HG03342 (cell line): Measurements from ENCODE around the gene TM7SF3.

ENCODE experiments used
- ATAC-seq: cut with Tn5 transposase; IDR thresholded peaks from one replicate; pipeline ENCODE4 v1.9.1; 2021; ENCODE audit warnings: mild to moderate bottlenecking, moderate library complexity; ENCODE audit not compliant: unreplicated experiment

Gene TM7SF3

DNA sequence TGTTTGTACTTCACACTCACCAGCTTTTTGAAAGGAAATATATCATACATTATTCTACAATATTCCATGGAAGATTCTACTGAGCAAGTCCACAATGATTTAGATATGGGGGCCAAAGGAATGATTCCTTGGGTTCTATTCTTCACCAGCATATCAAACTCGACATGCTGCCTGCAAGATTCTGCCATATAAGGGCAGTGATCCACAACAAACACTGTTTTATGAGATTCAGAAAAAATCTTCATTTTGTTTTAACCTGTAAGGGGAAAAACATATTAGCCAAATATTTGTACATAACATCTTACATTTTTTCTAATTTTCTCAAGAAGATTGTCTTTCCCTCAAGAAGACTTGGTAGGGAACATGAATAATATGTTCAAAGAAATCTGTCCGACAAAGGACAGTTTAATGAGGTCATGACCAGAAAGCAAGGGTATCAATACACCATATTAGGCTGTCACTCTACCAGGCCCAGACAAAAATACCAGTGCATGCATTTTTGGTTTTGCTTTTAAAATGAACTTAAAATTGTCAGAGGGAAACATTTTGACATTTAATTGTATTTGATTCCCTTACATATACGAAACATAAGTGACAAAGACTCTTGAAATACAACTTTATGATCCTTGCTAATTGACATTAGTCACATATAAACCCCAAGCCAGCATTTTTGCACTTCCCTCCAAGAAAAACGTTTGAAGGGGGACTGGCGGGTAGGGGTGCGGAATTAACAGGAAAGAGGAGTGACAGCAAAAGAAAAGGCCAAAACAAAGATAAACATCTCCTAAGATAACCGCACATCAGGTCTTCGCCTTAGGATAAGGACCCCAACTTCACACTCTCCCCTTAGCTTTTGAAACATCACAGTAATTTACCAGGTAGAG lies 77.4 kb downstream of the TM7SF3 start:
- no peak for ATAC-seq

DNA sequence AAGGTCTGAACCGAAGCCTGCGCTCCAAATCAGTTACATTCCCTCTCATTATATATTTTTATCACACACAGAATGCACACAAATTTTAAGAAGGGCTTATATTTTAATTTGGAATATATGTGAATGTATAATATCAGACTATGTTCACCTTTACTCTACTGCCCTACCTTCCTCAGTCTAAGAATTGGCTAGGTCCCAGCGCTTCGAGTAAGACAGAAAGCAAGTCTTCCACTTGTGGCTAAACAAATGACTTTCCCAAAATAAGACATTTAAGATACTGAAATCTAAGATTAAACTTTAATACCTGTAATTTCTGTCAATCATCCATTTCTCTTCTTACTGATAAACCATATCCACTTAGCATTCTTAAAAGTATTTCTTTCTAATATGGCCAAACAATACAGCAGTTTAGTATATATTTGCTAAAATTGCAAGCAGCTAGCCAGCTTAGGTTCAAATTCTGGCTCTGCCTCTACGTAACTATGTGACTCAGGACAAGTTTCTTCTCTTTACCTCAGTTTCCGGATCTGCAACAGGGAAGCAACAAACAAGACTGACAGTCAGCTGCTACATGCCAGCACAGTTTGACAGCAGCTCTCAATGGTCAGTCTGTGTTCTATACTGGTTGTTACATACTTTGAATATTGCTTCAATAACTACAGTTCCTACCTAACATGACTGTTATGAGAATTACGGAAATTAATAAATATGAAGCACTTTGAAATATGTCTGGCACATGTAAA lies 78.4 kb downstream of the TM7SF3 start:
- ATAC-seq, result no peak

DNA sequence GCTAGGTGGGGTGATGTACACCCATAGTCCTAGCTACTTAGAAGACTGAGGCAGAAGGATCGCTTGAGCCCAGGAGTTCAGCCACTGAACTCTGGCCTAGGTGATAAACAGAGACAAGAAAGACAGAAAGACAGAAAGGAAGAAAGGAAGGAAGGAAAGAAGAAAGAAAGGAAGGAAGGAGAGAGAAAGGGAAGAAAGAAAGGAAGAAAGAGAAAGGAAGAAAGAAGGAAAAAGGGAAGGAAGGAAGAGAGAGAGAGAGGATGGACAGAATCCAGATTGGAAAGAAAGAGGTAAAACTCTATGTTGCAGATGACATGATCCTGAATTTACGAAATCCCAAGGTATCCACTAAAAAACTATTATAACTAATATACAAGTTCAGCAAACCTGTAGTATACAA lies 84.6 kb downstream of the TM7SF3 start:
- ATAC-seq, result no peak

DNA sequence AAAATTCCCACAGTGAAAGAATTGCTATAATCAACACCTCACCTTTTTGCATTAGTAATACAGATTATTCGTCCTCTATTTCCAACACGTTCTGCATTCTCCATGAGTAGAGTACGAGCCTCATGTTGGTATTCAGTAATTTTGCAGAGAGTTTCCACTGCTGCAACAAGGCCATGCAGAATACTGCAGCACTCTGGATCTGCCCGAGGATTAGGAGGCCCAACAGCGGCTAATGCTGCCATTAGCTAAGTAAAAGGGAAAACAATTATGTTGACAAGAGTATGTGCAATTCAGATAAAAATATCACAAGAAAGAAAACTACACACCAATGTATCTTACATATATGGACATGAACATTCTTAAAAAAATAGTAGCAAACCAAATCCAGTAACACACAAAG lies 85.5 kb downstream of the TM7SF3 start:
- no peak for ATAC-seq
